Ovary (tissue), 3 donors: ENCODE data around the gene ERVK3-1.

Source experiments
- CTCF ChIP-seq, 3 donors: fragments of 450-650 bp in 2 of 3; fragments of 200-600 bp in 1 of 3; IDR thresholded peaks; one replicate each; pipeline versions ENCODE4 v1.5.1 to v1.8.0; 2016 to 2022; ENCODE audit warnings: antibody characterized with exemption in 3 of 3, mild to moderate bottlenecking in 1 of 3
- EP300 ChIP-seq: sonication (generic); formaldehyde crosslinking; IDR thresholded peaks from one replicate; pipeline ENCODE4 v1.6.1; 2017; ENCODE audit warnings: antibody characterized with exemption
- POLR2A ChIP-seq: fragments of 450-650 bp; IDR thresholded peaks from one replicate; pipeline ENCODE4 v1.6.1; 2017; ENCODE audit warnings: antibody characterized with exemption, mild to moderate bottlenecking, moderate library complexity
- donor health status: DM: no; HTN: no; CAD: no.

- TF ChIP-seq POLR2A = no peak
- no peak for TF ChIP-seq CTCF (IDR thresholded peaks at IDR 0.05)
- no peak for TF ChIP-seq EP300
These were observed 14.1 kb downstream of the ERVK3-1 start for GRCh38 chr19:58319241-58319640.
